ENCODE results near the gene TUBB. TPM values are rescaled to one million over a fixed set of nuclear protein-coding genes. Genes with fewer than 3 reads are reported as not detected.

TUBB gene
- total and polyA plus RNA-seq, 9 of the 15 experiments (the other 6 are each of a cell fraction or from before 2014, with no cell fraction given), result 971 to 2,870 (median 1,478) TPM

- TF ChIP-seq ZNF274 (IDR thresholded peaks at IDR 0.05; ENCODE audit: borderline replicate concordance, low read depth, low read length) (no peak), TARDBP (IDR thresholded peaks at IDR 0.05) (no peak), E2F4 (CRISPR knock-in tag; IDR thresholded peaks at IDR 0.05; ENCODE audit: low read depth) (no peak), MBD2 (IDR thresholded peaks at IDR 0.05; ENCODE audit: borderline replicate concordance, low read depth) (0 out of 2 replicates have a peak, but pooled peaks have one; percentile 6), ZNF263 (CRISPR knock-in tag; IDR thresholded peaks at IDR 0.05; ENCODE audit: borderline replicate concordance) (no peak), ZNF699 (CRISPR knock-in tag; IDR thresholded peaks at IDR 0.05; ENCODE audit: insufficient replicate concordance) (no peak), TEAD2 (tag; IDR thresholded peaks at IDR 0.05) (no peak), CCAR2 (IDR thresholded peaks at IDR 0.05; ENCODE audit: low read depth, low read length) (no peak; the same call in 1 of the 2 replicates), ZFPM2 (CRISPR knock-in tag; IDR thresholded peaks at IDR 0.05) (no peak), MCM3 (IDR thresholded peaks at IDR 0.05) (no peak), CTCF (IDR thresholded peaks at IDR 0.05 in 2 of 3, conservative IDR thresholded peaks at IDR 0.05 in 1 of 3; ENCODE audit: insufficient read depth in 2 of 3, low read depth in 1 of 3, low read length in 3 of 3) (peak; percentile 41 to 78 (median 65); a peak in 5 of 6 replicates), RFX5 (IDR thresholded peaks at IDR 0.05; ENCODE audit: low read depth, low read length) (no peak), SIN3A (IDR thresholded peaks at IDR 0.05; ENCODE audit: borderline replicate concordance in 2 of 2, control insufficient read depth in 1 of 2, low read depth in 2 of 2, low read length in 2 of 2) (peak in 1 of 2 experiments; percentile 43; a peak in 1 of 4 replicates), EHMT2 (IDR thresholded peaks at IDR 0.05) (no peak), ADNP (tag; IDR thresholded peaks at IDR 0.05) (no peak), SMC3 (conservative IDR thresholded peaks at IDR 0.05; ENCODE audit: insufficient read depth, low read depth, low read length) (0 out of 2 replicates have a peak, but pooled peaks have one; percentile 2), PKNOX1 (IDR thresholded peaks at IDR 0.05) (no peak), ZNF766 (CRISPR knock-in tag; conservative IDR thresholded peaks at IDR 0.05) (no peak), SRSF9 (IDR thresholded peaks at IDR 0.05; ENCODE audit: borderline replicate concordance, low read depth, low read length) (no peak), GTF2B (IDR thresholded peaks at IDR 0.05; ENCODE audit: extremely low read depth, insufficient read length) (no peak), LEF1 (IDR thresholded peaks at IDR 0.05) (no peak), MTF1 (CRISPR knock-in tag; IDR thresholded peaks at IDR 0.05; ENCODE audit: borderline replicate concordance) (no peak), NR3C1 (CRISPR knock-in tag; IDR thresholded peaks at IDR 0.05) (no peak), ZFP36 (IDR thresholded peaks at IDR 0.05; ENCODE audit: low read depth, low read length, partially characterized antibody) (peak; percentile 97)
Measured at GRCh38 chr6:30685157-30686008, 34.8 kb upstream of the TUBB start (continued).

All from K562 (cell line).